OCI-LY3 (cell line): Measurements from ENCODE around the gene RNF44.

ENCODE experiments used
- H2AFZ ChIP-seq: fragments of 200-600, 300-600 bp; shearing (Covaris generic); 2 replicates; pipeline ENCODE4 v1.6.0; 2014; ENCODE audit warnings: antibody characterized with exemption, low read depth, low read length
- H3K27ac ChIP-seq: fragments of 200-600, 300-600 bp; sonication (generic); 2 replicates; pipeline ENCODE4 v1.5.1; 2014; ENCODE audit warnings: mild to moderate bottlenecking, low read length, moderate library complexity, mixed read lengths
- H3K27me3 ChIP-seq: fragments of 200-600, 300-600 bp; sonication (generic); 2 replicates; pipeline ENCODE4 v1.6.1; 2014; ENCODE audit warnings: low read depth, low read length, mixed read lengths
- H3K36me3 ChIP-seq: fragments of 200-600, 300-600 bp; sonication (generic); replicated peaks from 2 replicates; pipeline ENCODE3; 2014; ENCODE audit warnings: low read depth, low read length, mixed read lengths
- H3K4me1 ChIP-seq: fragments of 300-600, 200-600 bp; sonication (generic); 2 replicates; pipeline ENCODE4 v1.6.1; 2014; ENCODE audit warnings: low read length, mixed read lengths
- H3K4me2 ChIP-seq: fragments of 200-600, 300-600 bp; sonication (generic); 2 replicates; pipeline ENCODE4 v1.6.1; 2014; ENCODE audit warnings: low read length, mixed read lengths
- H3K4me3 ChIP-seq: fragments of 300-600, 200-600 bp; sonication (generic); 2 replicates; pipeline ENCODE4 v1.5.1; 2014; ENCODE audit warnings: antibody characterized with exemption, mild to moderate bottlenecking, low read length, moderate library complexity
- H3K79me2 ChIP-seq: fragments of 300-600, 200-600 bp; shearing (Covaris generic); 2 replicates; pipeline ENCODE4 v1.6.1; 2014; ENCODE audit warnings: mild to moderate bottlenecking, low read length, mixed read lengths
- H3K9ac ChIP-seq: fragments of 300-600, 200-600 bp; shearing (Covaris generic); 2 replicates; pipeline ENCODE4 v1.6.0; 2014; ENCODE audit warnings: mild to moderate bottlenecking, low read length, moderate library complexity
- H3K9me3 ChIP-seq: fragments of 200-600, 300-600 bp; shearing (Covaris generic); 2 replicates; pipeline ENCODE4 v1.6.1; 2014; ENCODE audit warnings: low read length, mixed read lengths; ENCODE audit not compliant: insufficient read depth
- H4K20me1 ChIP-seq: fragments of 200-600, 300-600 bp; sonication (generic); 2 replicates; pipeline ENCODE4 v1.6.1; 2016; ENCODE audit warnings: low read length, mixed read lengths; ENCODE audit not compliant: insufficient read depth
- CTCF ChIP-seq: fragments of 200-600, 300-600 bp; sonication (generic); IDR thresholded peaks from 2 replicates; pipeline ENCODE4 v1.5.1; 2014; ENCODE audit warnings: antibody characterized with exemption, low read length, low read depth
- EZH2phosphoT487 ChIP-seq: fragments of 200-600 bp; shearing (Covaris generic); IDR thresholded peaks from 2 replicates; pipeline ENCODE4 v1.6.1; 2018; ENCODE audit warnings: antibody characterized with exemption, mixed run types, low read depth

The RNF44 gene

GRCh38 chr5:176519810-176520720 is 17.1 kb downstream of the RNF44 start:
- no peak overlapping the region for H3K27ac ChIP-seq
- TF ChIP-seq EZH2phosphoT487, result no peak
- TF ChIP-seq CTCF, result no peak
- H3K27me3 ChIP-seq, result no peaks in the 10 kb centered on the region
- H3K79me2 ChIP-seq, result no peaks in the 10 kb centered on the region
- no peaks in the 10 kb centered on the region for H3K9me3 ChIP-seq
- no peak overlapping the region for H3K4me3 ChIP-seq
- H3K9ac ChIP-seq, result no peak overlapping the region
- no peak overlapping the region for H3K4me2 ChIP-seq
- no peak overlapping the region for H2AFZ ChIP-seq
- no peaks in the 10 kb centered on the region for H3K36me3 ChIP-seq
- no peaks in the 10 kb centered on the region for H4K20me1 ChIP-seq
- 0 out of 2 replicates have a peak, but pooled peaks cover 3% of the 10 kb centered on the region for H3K4me1 ChIP-seq

GRCh38 chr5:176517053-176517661 is 20.0 kb downstream of the RNF44 start:
- no peak overlapping the region for H3K4me2 ChIP-seq
- H3K79me2 ChIP-seq, result no peaks in the 10 kb centered on the region
- H3K27me3 ChIP-seq, result no peaks in the 10 kb centered on the region
- no peaks in the 10 kb centered on the region for H3K9me3 ChIP-seq
- H3K27ac ChIP-seq, result no peak overlapping the region
- H4K20me1 ChIP-seq, result no peaks in the 10 kb centered on the region
- no peak for TF ChIP-seq CTCF
- TF ChIP-seq EZH2phosphoT487, result no peak
- peaks cover 9% of the 10 kb centered on the region; the same call in 1 of the 2 replicates for H3K4me1 ChIP-seq
- no peak overlapping the region for H3K4me3 ChIP-seq
- no peak overlapping the region for H3K9ac ChIP-seq
- H3K36me3 ChIP-seq, result no peaks in the 10 kb centered on the region
- no peak overlapping the region for H2AFZ ChIP-seq

- TF ChIP-seq EZH2phosphoT487 (no peak), CTCF (no peak)
- Histone ChIP-seq H3K27ac (no peak overlapping the region), H3K4me2 (no peak overlapping the region), H3K9ac (no peak overlapping the region), H3K27me3 (no peaks in the 10 kb centered on the region), H2AFZ (no peak overlapping the region), H3K9me3 (no peaks in the 10 kb centered on the region), H3K4me1 (peaks cover 9% of the 10 kb centered on the region; the same call in 1 of the 2 replicates), H4K20me1 (no peaks in the 10 kb centered on the region), H3K4me3 (no peak overlapping the region), H3K79me2 (no peaks in the 10 kb centered on the region), H3K36me3 (no peaks in the 10 kb centered on the region)
These were observed 21.8 kb downstream of the RNF44 start for GRCh38 chr5:176515396-176515795.

GRCh38 chr5:176514244-176514950 is 22.8 kb downstream of the RNF44 start:
- H3K9ac ChIP-seq, result no peak overlapping the region
- H3K9me3 ChIP-seq, result no peaks in the 10 kb centered on the region
- H2AFZ ChIP-seq, result no peak overlapping the region
- TF ChIP-seq EZH2phosphoT487 (no peak), CTCF (no peak)
- H3K4me2 ChIP-seq, result no peak overlapping the region
- no peak overlapping the region for H3K4me3 ChIP-seq
- no peak overlapping the region for H3K27ac ChIP-seq
- H3K36me3 ChIP-seq, result peaks cover 9% of the 10 kb centered on the region
- H3K4me1 ChIP-seq, result peaks cover 9% of the 10 kb centered on the region; the same call in 1 of the 2 replicates
- H3K27me3 ChIP-seq, result no peaks in the 10 kb centered on the region
- no peaks in the 10 kb centered on the region for H4K20me1 ChIP-seq
- no peaks in the 10 kb centered on the region for H3K79me2 ChIP-seq
